Fibroblast of lung (primary cell): ENCODE measurements around the gene KCNMA1.

Experiments used
- EZH2 ChIP-seq: IDR thresholded peaks from 2 replicates; pipeline ENCODE4 v1.5.1; 2012; ENCODE audit warnings: low read length, control low read depth, mild to moderate bottlenecking; ENCODE audit errors: missing control alignments
- TF ChIP-seq, protein P1 (sequence below), 2 donors: IDR thresholded peaks in 1 of 2; conservative IDR thresholded peaks in 1 of 2; 1 replicate in 1 of 2; 2 replicates in 1 of 2; pipeline ENCODE4 v1.5.1; 2011 to 2012; ENCODE audit warnings: low read length in 2 of 2, control low read depth in 1 of 2, inconsistent platforms in 1 of 2, low read depth in 1 of 2, mild to moderate bottlenecking in 1 of 2

DNA sequence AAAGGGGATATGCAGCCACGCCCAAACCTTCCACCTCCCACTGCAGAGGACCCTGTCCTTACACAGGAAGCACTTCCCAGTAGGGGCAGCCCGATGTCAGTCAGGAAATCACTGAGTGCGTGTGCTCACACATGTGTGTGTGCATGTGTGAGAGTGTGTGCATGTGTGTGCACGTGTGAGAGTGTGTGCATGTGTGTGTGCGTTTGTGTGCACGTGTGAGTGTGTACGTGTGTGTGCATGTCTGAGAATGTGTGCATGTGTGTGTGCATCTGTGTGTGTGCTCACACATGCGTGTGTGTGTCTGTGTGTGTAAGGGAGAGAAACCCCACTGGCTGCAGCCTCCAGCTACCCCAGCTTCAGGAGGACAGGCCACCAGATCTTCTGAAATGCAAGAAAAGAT is 229.3 kb downstream of the KCNMA1 start:
- TF ChIP-seq, protein P1, sequence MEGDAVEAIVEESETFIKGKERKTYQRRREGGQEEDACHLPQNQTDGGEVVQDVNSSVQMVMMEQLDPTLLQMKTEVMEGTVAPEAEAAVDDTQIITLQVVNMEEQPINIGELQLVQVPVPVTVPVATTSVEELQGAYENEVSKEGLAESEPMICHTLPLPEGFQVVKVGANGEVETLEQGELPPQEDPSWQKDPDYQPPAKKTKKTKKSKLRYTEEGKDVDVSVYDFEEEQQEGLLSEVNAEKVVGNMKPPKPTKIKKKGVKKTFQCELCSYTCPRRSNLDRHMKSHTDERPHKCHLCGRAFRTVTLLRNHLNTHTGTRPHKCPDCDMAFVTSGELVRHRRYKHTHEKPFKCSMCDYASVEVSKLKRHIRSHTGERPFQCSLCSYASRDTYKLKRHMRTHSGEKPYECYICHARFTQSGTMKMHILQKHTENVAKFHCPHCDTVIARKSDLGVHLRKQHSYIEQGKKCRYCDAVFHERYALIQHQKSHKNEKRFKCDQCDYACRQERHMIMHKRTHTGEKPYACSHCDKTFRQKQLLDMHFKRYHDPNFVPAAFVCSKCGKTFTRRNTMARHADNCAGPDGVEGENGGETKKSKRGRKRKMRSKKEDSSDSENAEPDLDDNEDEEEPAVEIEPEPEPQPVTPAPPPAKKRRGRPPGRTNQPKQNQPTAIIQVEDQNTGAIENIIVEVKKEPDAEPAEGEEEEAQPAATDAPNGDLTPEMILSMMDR (conservative IDR thresholded peaks at IDR 0.05 in 1 of 2, IDR thresholded peaks at IDR 0.05 in 1 of 2; ENCODE audit: low read depth in 1 of 2, low read length in 2 of 2) = no peak
- no peak for TF ChIP-seq EZH2
